ENCODE data around the gene XRCC4. TPM values are rescaled to one million over a fixed set of nuclear protein-coding genes. Genes with fewer than 3 reads are reported as not detected.

The XRCC4 gene
- total and polyA plus RNA-seq, 4 donors = 2.3 to 4.9 (median 3.0) TPM

- TF ChIP-seq FOXA1 (IDR thresholded peaks at IDR 0.05) = no peak
- no peak for TF ChIP-seq ATF3 (IDR thresholded peaks at IDR 0.05)
- TF ChIP-seq RAD21 (IDR thresholded peaks at IDR 0.05) = no peak
- no peak for TF ChIP-seq HNF4G (IDR thresholded peaks at IDR 0.05)
- no peak for TF ChIP-seq RXRA (IDR thresholded peaks at IDR 0.05)
- TF ChIP-seq CTCF (IDR thresholded peaks at IDR 0.05; ENCODE audit: low read depth, low read length, missing input control) = no peak
- no peak for TF ChIP-seq TAF1 (conservative IDR thresholded peaks at IDR 0.05)
- Histone ChIP-seq H3K4me3 (ENCODE audit: low read depth in 1 of 3, low read length in 3 of 3) (no peak overlapping the region), H3K4me1 (ENCODE audit: control insufficient read depth in 4 of 4, insufficient read depth in 4 of 4, low read length in 3 of 4) (no peaks in the 10 kb centered on the region), H3K27me3 (ENCODE audit: control insufficient read depth in 4 of 4, insufficient read depth in 4 of 4, low read length in 3 of 4) (no peaks in the 10 kb centered on the region), H3K27ac (ENCODE audit: low read depth in 1 of 2, low read length in 2 of 2) (no peak overlapping the region), H3K36me3 (ENCODE audit: control insufficient read depth in 4 of 4, insufficient read depth in 3 of 4, low read depth in 1 of 4, low read length in 3 of 4) (no peaks in the 10 kb centered on the region), H3K9me3 (ENCODE audit: control insufficient read depth in 4 of 4, low read length in 3 of 4) (no peaks in the 10 kb centered on the region), H3K9ac (ENCODE audit: low read depth in 1 of 2, low read length in 2 of 2) (no peak overlapping the region)
- WGBS = 96% methylated on average over 2 of the region's 2 CpGs
- no peak for DNase-seq (ENCODE audit: low spot score)
Measured at GRCh38 chr5:83222906-83223305, 145.6 kb downstream of the XRCC4 start.

- no peak for TF ChIP-seq SP1 (IDR thresholded peaks at IDR 0.05)
- TF ChIP-seq MAX (IDR thresholded peaks at IDR 0.05) = no peak
- TF ChIP-seq YY1 (IDR thresholded peaks at IDR 0.05) = no peak
Measured at GRCh38 chr5:83227611-83228010, 150.3 kb downstream of the XRCC4 start.

GRCh38 chr5:83230511-83230910 is 153.2 kb downstream of the XRCC4 start:
- no peak overlapping the region for H3K9ac ChIP-seq (ENCODE audit: low read depth in 1 of 2, low read length in 2 of 2)
- TF ChIP-seq EGR1 (IDR thresholded peaks at IDR 0.05; ENCODE audit: low read depth in 2 of 2) = no peak

More at GRCh38 chr5:83227611-83228010, 150.3 kb downstream of the XRCC4 start:
- H3K4me1 ChIP-seq (ENCODE audit: control insufficient read depth in 4 of 4, insufficient read depth in 4 of 4, low read length in 3 of 4) = no peaks in the 10 kb centered on the region
- no peak overlapping the region for H3K27ac ChIP-seq (ENCODE audit: low read depth in 1 of 2, low read length in 2 of 2)
- H3K9ac ChIP-seq (ENCODE audit: low read depth in 1 of 2, low read length in 2 of 2) = no peak overlapping the region
- no peaks in the 10 kb centered on the region for H3K9me3 ChIP-seq (ENCODE audit: control insufficient read depth in 4 of 4, low read length in 3 of 4)
- 97% methylated on average over 2 of the region's 2 CpGs for WGBS
- H3K27me3 ChIP-seq (ENCODE audit: control insufficient read depth in 4 of 4, insufficient read depth in 4 of 4, low read length in 3 of 4) = no peaks in the 10 kb centered on the region
- no peaks in the 10 kb centered on the region for H3K36me3 ChIP-seq (ENCODE audit: control insufficient read depth in 4 of 4, insufficient read depth in 3 of 4, low read depth in 1 of 4, low read length in 3 of 4)
- DNase-seq (ENCODE audit: low spot score) = no peak
- H3K4me3 ChIP-seq (ENCODE audit: low read depth in 1 of 3, low read length in 3 of 3) = no peak overlapping the region

GRCh38 chr5:83244516-83244915 is 167.2 kb downstream of the XRCC4 start:
- H3K9me3 ChIP-seq (ENCODE audit: control insufficient read depth in 4 of 4, low read length in 3 of 4) = no peaks in the 10 kb centered on the region
- 81% methylated on average over 1 of the region's 1 CpG for WGBS
- H3K36me3 ChIP-seq (ENCODE audit: control insufficient read depth in 4 of 4, insufficient read depth in 3 of 4, low read depth in 1 of 4, low read length in 3 of 4) = no peaks in the 10 kb centered on the region
- no peak overlapping the region for H3K9ac ChIP-seq (ENCODE audit: low read depth in 1 of 2, low read length in 2 of 2)
- no peaks in the 10 kb centered on the region for H3K4me1 ChIP-seq (ENCODE audit: control insufficient read depth in 4 of 4, insufficient read depth in 4 of 4, low read length in 3 of 4)
- no peaks in the 10 kb centered on the region for H3K27me3 ChIP-seq (ENCODE audit: control insufficient read depth in 4 of 4, insufficient read depth in 4 of 4, low read length in 3 of 4)
- no peak overlapping the region for H3K4me3 ChIP-seq (ENCODE audit: low read depth in 1 of 3, low read length in 3 of 3)
- no peak overlapping the region for H3K27ac ChIP-seq (ENCODE audit: low read depth in 1 of 2, low read length in 2 of 2)
- DNase-seq (ENCODE audit: low spot score) = no peak
- no peak for TF ChIP-seq GABPA (IDR thresholded peaks at IDR 0.05 in 1 of 2, conservative IDR thresholded peaks at IDR 0.05 in 1 of 2)
- TF ChIP-seq TAF1 (conservative IDR thresholded peaks at IDR 0.05) = no peak
- TF ChIP-seq REST (IDR thresholded peaks at IDR 0.05) = no peak
- no peak for TF ChIP-seq NR2F2 (IDR thresholded peaks at IDR 0.05)
- no peak for TF ChIP-seq ATF3 (IDR thresholded peaks at IDR 0.05)
- no peak for TF ChIP-seq EGR1 (IDR thresholded peaks at IDR 0.05; ENCODE audit: low read depth in 2 of 2)
- TF ChIP-seq RXRA (IDR thresholded peaks at IDR 0.05) = no peak
- no peak for TF ChIP-seq SP1 (IDR thresholded peaks at IDR 0.05)
- no peak for TF ChIP-seq JUND (IDR thresholded peaks at IDR 0.05)
- no peak for TF ChIP-seq HNF4A (conservative IDR thresholded peaks at IDR 0.05)
- TF ChIP-seq CTCF (IDR thresholded peaks at IDR 0.05; ENCODE audit: low read depth, low read length, missing input control) = no peak
- no peak for TF ChIP-seq HNF4G (IDR thresholded peaks at IDR 0.05)

More at GRCh38 chr5:83230511-83230910, 153.2 kb downstream of the XRCC4 start:
- no peaks in the 10 kb centered on the region for H3K9me3 ChIP-seq (ENCODE audit: control insufficient read depth in 4 of 4, low read length in 3 of 4)
- H3K36me3 ChIP-seq (ENCODE audit: control insufficient read depth in 4 of 4, insufficient read depth in 3 of 4, low read depth in 1 of 4, low read length in 3 of 4) = no peaks in the 10 kb centered on the region
- no peaks in the 10 kb centered on the region for H3K4me1 ChIP-seq (ENCODE audit: control insufficient read depth in 4 of 4, insufficient read depth in 4 of 4, low read length in 3 of 4)
- no peaks in the 10 kb centered on the region for H3K27me3 ChIP-seq (ENCODE audit: control insufficient read depth in 4 of 4, insufficient read depth in 4 of 4, low read length in 3 of 4)
- DNase-seq (ENCODE audit: low spot score) = no peak
- H3K27ac ChIP-seq (ENCODE audit: low read depth in 1 of 2, low read length in 2 of 2) = no peak overlapping the region
- H3K4me3 ChIP-seq (ENCODE audit: low read depth in 1 of 3, low read length in 3 of 3) = no peak overlapping the region
